HL-60/S4 treated with phorbol 12-myristate 13-acetate at 8.2 ng/mL for 4 days and 3 days (cell line): Measurements from ENCODE around the gene AGAP1.

ENCODE experiments used
- in situ Hi-C: fragments of 300-500 bp; cut with MboI; formaldehyde crosslinking; loops from 2 replicates; pipeline ENCODE4 v1.15.0; 2022; ENCODE audit warnings: low sequenced_read_pairs

The AGAP1 gene

DNA sequence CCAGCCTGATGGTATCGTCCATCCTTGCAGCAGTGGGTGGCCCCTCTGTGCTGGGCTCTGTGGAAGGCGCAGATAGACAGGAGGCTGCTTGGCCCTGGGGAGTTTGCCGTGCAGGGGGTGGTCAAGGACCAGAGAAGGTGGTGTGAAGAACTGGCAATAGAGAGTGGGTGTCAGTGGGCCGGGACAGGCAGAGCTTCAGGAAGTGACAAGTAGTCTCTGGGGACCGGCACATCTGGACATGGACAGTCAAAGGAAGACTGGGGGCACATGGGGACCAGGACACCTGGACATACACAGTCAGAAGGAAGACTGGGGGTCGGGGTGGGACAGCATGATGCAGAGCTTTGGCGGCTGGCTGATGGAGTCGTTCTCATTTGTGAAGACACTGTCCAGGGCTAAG is 335.9 kb downstream of the AGAP1 start:
- in situ Hi-C loops, result no loop called here

GRCh38 chr2:235831755-235832154 is 337.9 kb downstream of the AGAP1 start:
- in situ Hi-C loops, result no loop called here

- in situ Hi-C loops, result no loop called here
These were observed 339.1 kb downstream of the AGAP1 start for GRCh38 chr2:235832941-235833340.

GRCh38 chr2:235833971-235834620 is 340.3 kb downstream of the AGAP1 start:
- in situ Hi-C loops, result no loop called here

DNA sequence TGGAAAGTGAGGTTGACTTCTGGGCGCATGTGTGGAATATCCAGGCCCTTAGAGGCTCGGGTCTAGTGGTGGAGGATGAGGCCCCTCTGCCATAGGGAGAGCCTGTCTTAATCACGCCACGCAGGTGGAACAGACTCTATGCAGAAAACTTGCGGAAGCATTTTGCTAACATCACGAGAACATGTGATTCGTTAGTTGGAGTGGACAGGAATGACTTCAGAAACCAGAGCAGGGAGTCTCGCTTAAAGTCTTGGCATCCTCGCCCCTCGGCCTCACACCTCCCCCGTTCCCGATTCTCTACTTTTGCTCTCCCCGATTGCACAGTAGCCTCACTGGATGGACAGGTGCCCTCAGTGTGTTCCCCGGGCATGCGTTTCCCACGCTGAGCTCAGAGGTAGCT is 340.9 kb downstream of the AGAP1 start:
- in situ Hi-C loops, result no loop called here

DNA sequence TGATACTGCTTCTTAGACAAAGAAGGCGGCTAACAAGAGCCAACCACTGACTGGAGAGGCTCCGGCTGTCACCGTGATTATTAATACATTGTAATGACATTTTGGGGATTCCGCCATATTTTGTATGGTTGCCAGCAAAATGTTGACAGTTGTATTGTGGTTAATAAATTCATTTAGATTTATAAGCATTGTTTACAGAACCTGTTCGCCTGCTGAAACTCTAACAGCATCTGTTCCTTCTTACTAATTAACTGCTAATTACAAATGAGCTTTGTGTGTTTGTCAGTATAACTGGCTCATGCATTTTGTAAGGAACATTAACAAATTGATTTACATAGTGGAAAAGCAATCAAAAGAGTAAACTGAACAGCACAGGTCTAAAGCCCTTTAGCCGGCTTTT is 342.0 kb downstream of the AGAP1 start:
- in situ Hi-C loops, result no loop called here

GRCh38 chr2:235836491-235836911 is 342.7 kb downstream of the AGAP1 start:
- in situ Hi-C loops, result no loop called here

GRCh38 chr2:235839226-235839625 is 345.4 kb downstream of the AGAP1 start:
- in situ Hi-C loops, result no loop called here

- in situ Hi-C loops, result no loop called here
These were observed 346.1 kb downstream of the AGAP1 start for GRCh38 chr2:235839974-235840373.

GRCh38 chr2:235841863-235842262 is 348.0 kb downstream of the AGAP1 start:
- in situ Hi-C loops, result no loop called here

DNA sequence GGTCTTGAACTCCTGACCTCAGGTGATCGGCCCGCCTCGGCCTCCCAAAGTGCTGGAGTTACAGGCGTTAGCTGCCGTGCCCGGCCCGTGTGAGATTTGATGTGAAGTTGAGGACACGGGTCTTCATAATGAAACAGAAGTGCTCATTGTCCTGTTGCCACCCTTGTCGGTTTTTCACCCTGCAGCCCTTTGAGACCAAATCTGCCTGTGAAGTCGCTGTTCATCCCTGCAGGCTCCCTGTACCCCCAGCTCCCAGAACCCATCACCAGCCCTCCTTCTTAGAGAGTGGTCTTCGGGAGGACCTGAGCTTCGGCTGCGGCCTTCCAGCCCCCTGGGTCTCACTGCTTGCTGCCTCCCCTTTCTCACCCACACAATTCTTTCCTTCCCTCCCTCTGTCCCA is 349.1 kb downstream of the AGAP1 start:
- in situ Hi-C loops, result no loop called here

GRCh38 chr2:235843591-235844395 is 349.9 kb downstream of the AGAP1 start:
- in situ Hi-C loops, result no loop called here

GRCh38 chr2:235844561-235844960 is 350.7 kb downstream of the AGAP1 start:
- in situ Hi-C loops, result no loop called here

DNA sequence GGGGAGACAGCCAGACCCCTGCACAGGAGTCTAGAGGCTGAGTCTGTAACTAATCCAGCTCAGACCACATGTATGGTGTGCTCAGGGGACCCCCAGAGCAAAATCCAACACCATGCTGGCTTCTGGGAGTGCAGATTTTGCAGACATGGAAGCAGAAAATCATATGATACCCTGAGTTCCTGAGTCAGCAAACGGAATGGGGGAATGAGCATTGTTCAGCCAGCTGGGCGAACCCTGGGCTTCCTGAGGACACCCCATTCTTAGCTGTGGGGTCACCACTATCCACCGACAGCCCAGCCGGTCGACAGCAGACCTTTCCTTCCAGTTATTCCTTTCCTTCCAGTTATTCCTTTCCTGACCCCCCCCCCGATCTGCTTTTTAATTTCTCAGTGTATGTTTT is 351.4 kb downstream of the AGAP1 start:
- in situ Hi-C loops, result no loop called here

- in situ Hi-C loops, result no loop called here
These were observed 353.7 kb downstream of the AGAP1 start for GRCh38 chr2:235847576-235847975.

DNA sequence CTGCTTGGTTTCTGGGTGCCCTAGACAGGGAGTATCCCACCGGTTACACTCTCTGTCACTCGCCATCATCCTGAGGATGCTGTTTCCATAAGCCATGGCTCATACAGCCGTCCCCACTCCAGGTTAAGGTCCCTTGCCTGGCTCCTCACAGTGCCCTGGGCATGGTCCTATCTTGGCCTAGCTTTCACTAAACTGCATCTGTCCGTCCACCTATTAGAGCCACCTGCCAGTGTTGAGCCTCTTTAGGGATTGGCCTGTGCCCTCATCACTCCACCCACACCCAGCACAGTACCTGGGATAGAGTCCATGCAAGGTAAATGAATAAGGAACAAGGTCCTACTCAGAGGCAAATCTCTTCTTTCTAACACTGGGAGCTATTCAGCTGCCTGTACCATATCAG is 354.2 kb downstream of the AGAP1 start:
- in situ Hi-C loops, result no loop called here

GRCh38 chr2:235848946-235849345 is 355.1 kb downstream of the AGAP1 start:
- in situ Hi-C loops, result no loop called here

DNA sequence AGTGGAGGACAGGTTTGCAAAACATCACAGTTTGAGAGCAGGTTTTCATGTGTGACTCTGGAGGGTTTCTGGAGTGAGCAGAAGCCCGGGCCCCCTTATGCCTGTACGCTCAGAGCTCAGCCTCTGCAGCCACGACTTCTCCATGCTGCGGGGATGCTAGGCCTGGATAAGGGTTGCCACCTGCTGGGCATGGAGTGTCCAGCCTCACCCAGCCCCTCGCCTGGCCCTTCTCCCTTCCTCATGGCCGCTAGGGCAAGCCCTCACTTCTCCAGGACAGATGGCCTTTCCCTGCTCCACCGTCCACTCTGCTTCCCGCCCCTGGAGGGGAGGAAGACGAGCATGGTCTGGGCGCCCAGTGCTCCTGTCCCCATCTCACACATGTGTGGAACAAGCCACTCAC is 355.6 kb downstream of the AGAP1 start:
- in situ Hi-C loops, result no loop called here

DNA sequence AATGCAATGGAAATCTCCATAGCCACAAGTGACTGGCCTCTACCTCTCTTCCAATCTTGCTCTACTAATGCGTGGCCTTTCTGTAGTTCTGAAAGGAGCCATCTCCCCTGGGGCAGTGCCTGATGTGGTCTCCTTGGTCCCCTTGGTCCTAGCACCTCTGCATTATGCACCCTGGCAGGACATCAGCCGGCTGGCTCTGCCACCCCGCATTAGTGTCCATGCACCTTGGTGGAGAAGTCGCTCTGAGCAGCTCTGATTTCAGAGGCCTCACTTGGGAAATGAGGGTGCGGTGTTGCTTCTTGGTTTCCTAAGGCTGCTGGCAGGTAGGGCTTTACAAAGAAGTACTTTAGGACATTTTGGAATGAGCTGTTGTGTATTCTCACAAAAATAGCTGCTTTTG is 356.4 kb downstream of the AGAP1 start:
- in situ Hi-C loops, result no loop called here

GRCh38 chr2:235850771-235851551 is 357.1 kb downstream of the AGAP1 start:
- in situ Hi-C loops, result no loop called here

- in situ Hi-C loops, result no loop called here
These were observed 358.1 kb downstream of the AGAP1 start for GRCh38 chr2:235851828-235852525.
